Spleen (tissue), 11 donors: ENCODE measurements around the gene C3orf52. TPM values are rescaled to one million over a fixed set of nuclear protein-coding genes. Genes with fewer than 3 reads are reported as not detected.

Experiments
- DNase-seq: peaks from one replicate; pipeline ENCODE4 v3.0.0-alpha.2; 2020
- H3K27ac ChIP-seq, 8 donors: fragments of 200-600 bp; sonication (generic) in 7 of 8; 1 replicate in 4 of 8; 2 replicates in 4 of 8; pipeline versions ENCODE4 v1.5.0 to v1.8.0; 2016 to 2021; ENCODE audit warnings: inconsistent platforms in 4 of 8, mild to moderate bottlenecking in 4 of 8, moderate library complexity in 1 of 8
- H3K27me3 ChIP-seq, 7 donors: fragments of 200-600 bp; sonication (generic) in 6 of 7; replicated peaks in 1 of 7; 1 replicate in 4 of 7; 2 replicates in 3 of 7; pipeline versions ENCODE4 v1.5.0 to v1.8.0; 2016 to 2021; ENCODE audit warnings: inconsistent platforms in 3 of 7, mild to moderate bottlenecking in 1 of 7
- H3K36me3 ChIP-seq, 6 donors: fragments of 200-600 bp; sonication (generic) in 5 of 6; 1 replicate in 4 of 6; 2 replicates in 2 of 6; pipeline versions ENCODE4 v1.5.0 to v1.8.0; 2016 to 2021; ENCODE audit warnings: inconsistent platforms in 2 of 6
- H3K4me1 ChIP-seq, 6 donors: fragments of 200-600 bp; sonication (generic) in 5 of 6; 1 replicate in 3 of 6; 2 replicates in 3 of 6; pipeline versions ENCODE4 v1.5.0 to v1.8.0; 2016 to 2021; ENCODE audit warnings: inconsistent platforms in 3 of 6
- H3K4me3 ChIP-seq, 8 donors: fragments of 200-600 bp; sonication (generic) in 7 of 8; 1 replicate in 4 of 8; 2 replicates in 4 of 8; pipeline versions ENCODE4 v1.5.0 to v1.8.0; 2016 to 2021; ENCODE audit warnings: inconsistent platforms in 4 of 8, mild to moderate bottlenecking in 4 of 8, moderate library complexity in 2 of 8
- H3K9me3 ChIP-seq, 8 donors: fragments of 200-600 bp; sonication (generic) in 7 of 8; 1 replicate in 4 of 8; 2 replicates in 4 of 8; pipeline versions ENCODE4 v1.5.0 to v1.8.0; 2016 to 2021; ENCODE audit warnings: inconsistent platforms in 4 of 8
- POLR2A ChIP-seq, 3 donors: fragments of 450-650 bp; IDR thresholded peaks; one replicate each; pipeline ENCODE4 v1.5.1; 2017; ENCODE audit warnings: antibody characterized with exemption in 3 of 3, mild to moderate bottlenecking in 1 of 3
- POLR2AphosphoS5 ChIP-seq, 3 donors: sonication (generic); formaldehyde crosslinking; IDR thresholded peaks; one replicate each; pipeline ENCODE4 v1.5.1; 2017; ENCODE audit warnings: antibody characterized with exemption in 3 of 3
- WGBS, 5 donors: extraction: QIAGEN DNeasy Blood & Tissue Kit in 3 of 5; methylation state at CpG; one replicate each; pipeline versions ENCODE4 v1.1.5 to v1.1.7; 2013 to 2018; 5-methylcytosine and 5-hydroxymethylcytosine counted together
- intact Hi-C: fragments of 100-400 bp; cut with DNase I; formaldehyde crosslinking; loops from one replicate; pipeline ENCODE4 v1.15.0; 2023; ENCODE audit warnings: low total_unique reads
- polyA plus RNA-seq, 3 donors: library from polyadenylated mRNA; stranded (reverse); fragments of 200-250 nt; gene quantifications; one replicate each; pipeline ENCODE4 v1.2.1, GENCODE V29; 2013
- total RNA-seq, 7 donors: library from RNA; depleted of rRNA in 3 of 7; stranded (reverse); fragments of >200 nt in 3 of 7; fragmentation: NEBNext Ultra II Directional in 4 of 7; extraction: Animal tissue kit (Norgen Biotek cat#: 25700) in 4 of 7; gene quantifications; one replicate each; pipeline versions ENCODE4 v1.1.0 to v1.2.1, GENCODE V29; 2016 to 2021
- TF ChIP-seq, protein P1 (sequence below), 11 experiments: fragments of 200-600 bp in 7 of 11; fragments of 450-650 bp in 4 of 11; sonication (generic) in 4 of 11; IDR thresholded peaks in 8 of 11; conservative IDR thresholded peaks in 3 of 11; 1 replicate in 7 of 11; 2 replicates in 4 of 11; pipeline versions ENCODE4 v1.4.0 to v1.8.0; 2016 to 2021; ENCODE audit warnings: antibody characterized with exemption in 11 of 11, inconsistent platforms in 4 of 11, mild to moderate bottlenecking in 1 of 11
- donor health status: healthy with polysubstance abuse.
- donor health status: DM: no; HTN: no; CAD: no; lungs with moderate emphysema.
- donor health status: DM: no; HTN: no; CAD: no.
- donor health status: Bipolar disorder and iron deficiency.
- donor health status: healthy.
- donor health status: DM: no; HTN: no; CAD: no.
- donor health status: DM: yes; HTN: yes; CAD: no.

Gene C3orf52
- total and polyA plus RNA-seq, 10 donors: 0.26 to 3.9 (median 0.99) TPM

DNA sequence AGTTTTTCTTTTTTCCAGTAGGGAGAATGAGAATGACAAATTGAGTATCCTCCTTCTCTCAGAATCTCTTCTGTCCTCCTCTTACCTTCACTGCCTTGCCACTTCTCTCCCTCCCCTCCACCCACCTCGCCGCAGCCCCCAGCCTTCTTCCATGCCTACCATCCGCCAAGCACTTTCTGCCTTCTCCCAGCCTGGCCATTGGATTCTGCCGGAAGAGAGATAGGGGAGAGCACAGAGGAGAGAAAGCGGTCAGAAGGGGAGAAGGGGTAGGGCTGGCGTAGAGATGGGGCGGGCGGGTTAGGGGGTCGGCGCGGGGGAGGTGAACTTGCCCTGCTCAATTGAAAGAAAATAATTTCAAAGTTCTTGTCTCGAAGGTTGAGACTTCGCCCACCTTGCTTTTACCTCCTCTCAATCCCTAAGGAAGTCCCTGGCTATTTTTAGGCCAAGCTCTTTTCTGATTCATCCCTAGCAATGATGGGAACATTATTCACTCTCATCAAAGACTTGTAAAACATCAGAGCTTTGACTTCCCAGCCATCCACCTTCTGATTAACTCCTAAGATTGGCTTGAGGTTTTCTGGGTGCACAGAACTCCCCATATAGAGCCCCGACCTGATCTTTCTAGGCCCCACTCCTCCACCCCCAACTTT, 811 bp downstream of the C3orf52 start:
- TF ChIP-seq, protein P1, sequence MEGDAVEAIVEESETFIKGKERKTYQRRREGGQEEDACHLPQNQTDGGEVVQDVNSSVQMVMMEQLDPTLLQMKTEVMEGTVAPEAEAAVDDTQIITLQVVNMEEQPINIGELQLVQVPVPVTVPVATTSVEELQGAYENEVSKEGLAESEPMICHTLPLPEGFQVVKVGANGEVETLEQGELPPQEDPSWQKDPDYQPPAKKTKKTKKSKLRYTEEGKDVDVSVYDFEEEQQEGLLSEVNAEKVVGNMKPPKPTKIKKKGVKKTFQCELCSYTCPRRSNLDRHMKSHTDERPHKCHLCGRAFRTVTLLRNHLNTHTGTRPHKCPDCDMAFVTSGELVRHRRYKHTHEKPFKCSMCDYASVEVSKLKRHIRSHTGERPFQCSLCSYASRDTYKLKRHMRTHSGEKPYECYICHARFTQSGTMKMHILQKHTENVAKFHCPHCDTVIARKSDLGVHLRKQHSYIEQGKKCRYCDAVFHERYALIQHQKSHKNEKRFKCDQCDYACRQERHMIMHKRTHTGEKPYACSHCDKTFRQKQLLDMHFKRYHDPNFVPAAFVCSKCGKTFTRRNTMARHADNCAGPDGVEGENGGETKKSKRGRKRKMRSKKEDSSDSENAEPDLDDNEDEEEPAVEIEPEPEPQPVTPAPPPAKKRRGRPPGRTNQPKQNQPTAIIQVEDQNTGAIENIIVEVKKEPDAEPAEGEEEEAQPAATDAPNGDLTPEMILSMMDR (IDR thresholded peaks at IDR 0.05 in 8 of 11, conservative IDR thresholded peaks at IDR 0.05 in 3 of 11): no peak
- TF ChIP-seq POLR2AphosphoS5 (IDR thresholded peaks at IDR 0.05) (no peak), POLR2A (IDR thresholded peaks at IDR 0.05) (no peak)
- no peak for DNase-seq
- peaks cover 9 to 42% (median 34%) of the 10 kb centered on the region in 6 donors for H3K4me1 ChIP-seq
- WGBS, 5 donors: 42 to 59% (median 46%) methylated on average over 14 of the region's 14 CpGs
- intact Hi-C loops: no loop called here
- no peak overlapping the region for H3K27ac ChIP-seq
- H3K27me3 ChIP-seq: peaks cover 0 to 49% (median 23%) of the 10 kb centered on the region in 7 donors
- H3K4me3 ChIP-seq: peak overlapping the region in 7 of 8 donors; percentile 30 to 74 (median 43)
- no peaks in the 10 kb centered on the region for H3K36me3 ChIP-seq
- H3K9me3 ChIP-seq: no peaks in the 10 kb centered on the region

DNA sequence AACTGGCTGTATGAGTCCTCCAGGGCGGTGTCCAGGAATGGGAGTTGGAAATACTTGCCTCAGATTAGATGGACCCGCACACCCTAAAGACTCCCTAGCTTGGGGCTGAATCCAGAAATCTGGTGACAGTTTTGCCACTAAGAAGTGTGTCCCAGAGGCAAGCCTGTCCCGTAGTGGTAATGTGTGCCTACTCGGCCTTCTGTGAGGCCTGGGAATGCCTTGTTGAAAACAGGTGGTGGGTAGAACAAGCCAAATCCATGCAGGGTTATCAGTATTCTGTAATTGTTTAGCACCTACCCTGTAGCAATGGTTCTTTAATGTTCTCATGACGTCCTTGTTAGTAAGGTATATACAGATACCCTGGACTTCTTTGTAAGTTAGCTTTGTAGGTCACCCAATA, 1.6 kb downstream of the C3orf52 start:
- TF ChIP-seq, protein P1 (IDR thresholded peaks at IDR 0.05 in 8 of 11, conservative IDR thresholded peaks at IDR 0.05 in 3 of 11): no peak
- TF ChIP-seq POLR2AphosphoS5 (IDR thresholded peaks at IDR 0.05) (no peak), POLR2A (IDR thresholded peaks at IDR 0.05) (no peak)
- Histone ChIP-seq H3K9me3 (no peaks in the 10 kb centered on the region), H3K4me3 (no peak overlapping the region), H3K27me3 (peaks cover 0 to 49% (median 23%) of the 10 kb centered on the region in 7 donors), H3K27ac (no peak overlapping the region), H3K36me3 (no peaks in the 10 kb centered on the region), H3K4me1 (peaks cover 9 to 49% (median 35%) of the 10 kb centered on the region in 6 donors)
- WGBS, 5 donors: 94 to 98% (median 95%) methylated on average over 5 of the region's 5 CpGs
- intact Hi-C loops: no loop called here
- no peak for DNase-seq

DNA sequence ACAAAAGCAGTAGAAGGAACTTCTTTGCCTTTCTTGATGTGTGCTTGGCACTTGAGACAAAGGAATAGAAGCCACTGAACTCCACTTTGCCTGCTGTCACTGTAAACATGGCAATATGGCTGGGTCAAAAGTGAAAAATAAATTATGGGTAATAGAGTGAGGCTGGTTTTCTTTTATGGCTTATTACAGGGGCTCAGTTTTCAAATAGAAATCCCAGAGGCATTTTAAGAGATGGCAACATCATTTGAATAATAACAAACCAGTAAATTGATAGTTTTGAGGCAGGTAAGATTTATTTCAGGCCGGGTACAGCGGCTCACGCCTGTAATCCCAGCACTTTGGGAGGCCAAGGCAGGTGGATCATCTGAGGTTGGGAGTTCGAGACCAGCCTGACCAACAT, 2.8 kb downstream of the C3orf52 start:
- H3K27me3 ChIP-seq: peaks cover 0 to 49% (median 23%) of the 10 kb centered on the region in 7 donors
- WGBS, 5 donors: 71 to 74% (median 72%) methylated on average over 4 of the region's 4 CpGs
- intact Hi-C loops: no loop called here
- H3K9me3 ChIP-seq: no peaks in the 10 kb centered on the region
- H3K4me1 ChIP-seq: peaks cover 9 to 56% (median 36%) of the 10 kb centered on the region in 6 donors
- no peak overlapping the region for H3K4me3 ChIP-seq
- no peak overlapping the region for H3K27ac ChIP-seq
- no peaks in the 10 kb centered on the region for H3K36me3 ChIP-seq
- DNase-seq: no peak
- TF ChIP-seq POLR2AphosphoS5 (IDR thresholded peaks at IDR 0.05) (no peak), POLR2A (IDR thresholded peaks at IDR 0.05) (no peak)
- TF ChIP-seq, protein P1 (IDR thresholded peaks at IDR 0.05 in 8 of 11, conservative IDR thresholded peaks at IDR 0.05 in 3 of 11): no peak

DNA sequence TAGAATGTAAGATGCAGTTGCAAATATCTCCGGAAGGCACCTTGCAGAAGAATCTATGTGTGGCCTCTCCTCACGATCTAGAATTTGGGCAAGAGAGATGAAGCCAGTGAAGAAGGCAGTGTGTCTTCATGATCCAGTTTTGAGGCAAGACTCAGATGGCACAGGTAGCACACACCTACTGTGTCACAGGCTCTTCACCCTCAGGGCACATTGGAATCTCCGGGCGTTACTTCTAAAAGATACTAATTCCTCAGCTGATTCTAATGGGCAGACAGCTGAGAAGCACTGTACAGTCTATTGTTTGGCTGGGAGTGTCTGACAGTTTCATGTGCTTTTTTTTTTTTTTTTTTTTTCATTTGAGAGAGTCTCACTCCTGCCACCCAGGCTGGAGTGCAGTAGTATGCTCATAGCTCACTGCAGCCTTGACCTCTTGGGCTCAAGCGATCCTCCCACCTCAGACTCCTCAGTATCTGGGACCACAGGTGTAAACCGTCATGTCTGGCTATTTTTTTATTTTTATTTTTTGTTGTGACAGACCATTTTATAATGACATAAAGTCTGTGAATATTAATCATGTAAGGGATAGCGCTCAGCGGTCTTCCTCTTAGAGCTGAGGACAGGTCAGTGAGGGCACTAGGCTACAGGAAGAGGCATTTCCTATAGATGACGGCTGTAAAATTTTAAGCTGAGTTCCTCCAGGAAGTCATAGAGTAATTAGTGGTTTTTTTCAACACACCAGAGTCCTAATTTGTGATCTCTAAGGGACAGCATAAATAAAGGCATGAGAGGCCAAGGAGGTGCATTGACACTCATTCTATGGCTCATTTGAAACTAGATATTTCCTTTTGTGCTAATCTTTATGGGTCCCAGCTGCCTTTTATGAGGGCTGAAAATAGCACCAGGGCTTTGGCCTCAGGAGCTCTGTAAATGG, 4.0 kb downstream of the C3orf52 start:
- H3K36me3 ChIP-seq: no peaks in the 10 kb centered on the region
- H3K9me3 ChIP-seq: no peaks in the 10 kb centered on the region
- H3K4me3 ChIP-seq: no peak overlapping the region
- H3K4me1 ChIP-seq: peaks cover 9 to 56% (median 36%) of the 10 kb centered on the region in 6 donors
- H3K27me3 ChIP-seq: peaks cover 0 to 44% (median 23%) of the 10 kb centered on the region in 7 donors
- TF ChIP-seq, protein P1 (IDR thresholded peaks at IDR 0.05 in 8 of 11, conservative IDR thresholded peaks at IDR 0.05 in 3 of 11): no peak
- TF ChIP-seq POLR2A (IDR thresholded peaks at IDR 0.05) (no peak), POLR2AphosphoS5 (IDR thresholded peaks at IDR 0.05) (no peak)
- peak overlapping the region in 3 of 8 donors; percentile 31 to 43 (median 35) for H3K27ac ChIP-seq
- intact Hi-C loops: no loop called here
- no peak for DNase-seq
- WGBS, 5 donors: 55 to 67% (median 60%) methylated on average over 9 of the region's 9 CpGs
